Measurements from ENCODE around the gene FHOD3.

FHOD3 gene

GRCh38 chr18:36602620-36603019, 305.1 kb downstream of the FHOD3 start:
- DNase-seq (ENCODE audit: insufficient read length, low spot score) (no peak), FAIRE-seq (no peak)

DNA sequence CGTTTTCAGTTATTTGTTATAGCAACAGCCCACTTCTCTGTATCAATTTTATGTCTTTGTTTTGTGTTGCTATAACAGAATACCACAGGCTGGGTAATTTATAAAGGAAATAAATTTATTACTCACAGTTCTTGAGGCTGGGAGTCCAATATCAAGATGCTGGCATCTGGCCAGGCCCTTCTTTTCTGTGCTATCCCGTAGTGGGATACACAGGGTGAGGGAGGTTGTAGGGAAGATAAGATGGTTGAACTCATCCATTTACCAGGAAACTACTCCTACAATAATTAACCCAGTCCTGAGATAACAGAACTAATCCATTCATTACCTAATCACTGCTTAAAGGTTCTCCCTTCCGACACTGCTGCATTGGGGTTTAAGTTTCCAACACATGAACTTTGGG, 310.6 kb downstream of the FHOD3 start:
- FAIRE-seq (no peak), DNase-seq (ENCODE audit: insufficient read length, low spot score) (no peak)

DNA sequence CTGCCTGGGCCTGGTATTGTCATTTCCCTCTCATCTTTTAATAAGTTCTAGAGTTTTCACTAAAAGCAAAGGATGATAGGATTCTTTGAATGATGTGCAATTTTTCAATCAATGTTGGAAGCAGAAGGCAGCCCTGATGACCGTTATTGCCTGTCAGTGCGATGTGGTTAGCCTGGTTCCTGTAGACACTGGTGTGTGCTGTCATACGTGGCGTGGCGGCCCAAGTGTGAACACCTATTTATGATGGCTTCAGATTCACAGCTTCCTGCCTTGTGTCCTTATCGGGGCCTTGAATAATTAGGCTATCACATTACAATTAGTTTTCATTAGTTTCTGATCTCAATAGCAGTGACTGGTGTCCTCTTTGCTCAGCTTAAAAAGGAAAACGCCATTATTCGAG, 312.7 kb downstream of the FHOD3 start:
- FAIRE-seq = no peak

GRCh38 chr18:36610661-36611060, 313.1 kb downstream of the FHOD3 start:
- FAIRE-seq (no peak), DNase-seq (ENCODE audit: insufficient read length, low spot score) (no peak)

More for the DNA sequence above, 312.7 kb downstream of the FHOD3 start:
- no peak for DNase-seq (ENCODE audit: insufficient read length, low spot score)

GRCh38 chr18:36613069-36613468, 315.6 kb downstream of the FHOD3 start:
- DNase-seq (ENCODE audit: insufficient read length, low spot score) (no peak), FAIRE-seq (no peak)

DNA sequence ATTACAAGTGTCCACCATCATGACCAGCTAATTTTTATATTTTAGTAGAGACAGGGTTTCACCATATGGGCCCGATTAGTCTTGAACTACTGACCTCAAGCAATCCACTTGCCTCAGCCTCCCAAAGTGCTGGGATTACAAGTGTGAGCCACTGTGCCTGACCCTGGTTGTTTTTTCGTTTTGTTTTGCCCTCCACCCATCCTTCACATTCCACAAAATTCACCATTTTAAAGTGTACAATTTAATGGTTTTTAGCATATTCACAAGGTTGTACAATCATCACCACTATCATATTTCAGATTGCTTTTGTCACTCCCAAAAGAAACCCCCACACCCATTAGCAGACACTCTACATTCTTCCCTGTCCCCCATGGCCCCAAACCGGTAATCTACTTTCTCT, 316.3 kb downstream of the FHOD3 start:
- FAIRE-seq (no peak), DNase-seq (ENCODE audit: insufficient read length, low spot score) (no peak)

DNA sequence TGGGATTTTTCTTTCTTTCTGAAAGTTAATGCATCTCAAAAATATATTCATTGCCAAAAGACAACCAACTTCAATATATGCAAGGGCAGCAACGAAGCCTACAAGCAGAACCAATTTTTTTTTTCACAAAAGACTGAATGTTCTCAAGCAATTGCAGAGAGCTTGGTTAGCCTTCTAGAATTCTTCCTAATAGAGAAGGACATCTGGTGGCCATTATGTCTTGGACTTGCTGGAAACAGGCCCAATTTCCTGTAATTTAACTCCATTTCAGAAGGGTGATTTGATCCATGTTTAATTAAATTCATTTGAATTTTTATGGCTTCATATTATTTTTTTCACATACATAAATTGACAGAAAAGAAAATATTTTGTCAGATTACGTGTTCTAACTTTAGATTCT, 323.3 kb downstream of the FHOD3 start:
- DNase-seq (ENCODE audit: insufficient read length, low spot score) (no peak), FAIRE-seq (no peak)

GRCh38 chr18:36622610-36623009, 325.1 kb downstream of the FHOD3 start:
- FAIRE-seq (no peak), DNase-seq (ENCODE audit: insufficient read length, low spot score) (no peak)

DNA sequence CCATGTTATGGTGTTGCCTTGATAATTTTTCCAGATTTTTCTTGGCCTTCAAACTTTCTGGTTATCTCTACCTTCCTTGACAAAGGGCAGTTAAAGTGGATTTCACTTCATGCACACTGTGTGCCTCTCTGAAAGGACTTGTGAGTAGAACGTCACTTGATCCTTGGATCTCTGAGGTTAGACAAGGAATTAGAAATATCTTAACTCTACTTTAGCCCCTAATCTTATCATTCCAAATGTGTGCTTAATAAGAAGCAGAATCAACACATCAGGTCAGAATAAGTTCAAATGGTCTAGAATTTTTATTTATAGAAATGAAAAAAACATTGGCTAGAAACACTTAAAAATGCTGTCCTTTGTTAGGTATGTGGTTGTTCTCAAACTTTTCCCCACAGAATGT, 325.6 kb downstream of the FHOD3 start:
- DNase-seq (ENCODE audit: insufficient read length, low spot score) = no peak
- no peak for FAIRE-seq

DNA sequence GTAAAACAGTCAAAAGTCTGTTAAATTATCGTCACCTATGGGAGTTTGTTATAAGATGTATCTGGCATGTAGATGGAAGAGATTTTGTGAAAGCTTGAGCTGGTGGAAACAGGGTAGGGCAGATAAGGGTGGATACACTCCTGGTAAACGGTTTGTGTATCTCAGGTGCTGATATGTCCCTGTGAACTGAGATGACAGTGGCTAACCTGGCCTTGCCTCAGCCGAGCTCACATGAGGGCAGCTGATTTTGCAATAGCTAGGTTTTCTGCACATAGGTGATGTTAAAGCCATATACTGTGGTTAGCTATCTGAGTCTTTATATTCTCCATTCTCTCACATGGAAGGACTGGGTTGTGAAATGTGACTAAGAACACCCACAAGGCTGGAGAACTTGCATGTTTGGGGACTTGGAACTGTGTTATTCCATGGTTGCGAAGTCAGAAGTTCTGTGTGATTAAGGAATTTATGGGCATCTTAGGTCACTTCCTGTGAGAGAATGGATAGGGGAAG, 326.2 kb downstream of the FHOD3 start:
- no peak for FAIRE-seq

DNA sequence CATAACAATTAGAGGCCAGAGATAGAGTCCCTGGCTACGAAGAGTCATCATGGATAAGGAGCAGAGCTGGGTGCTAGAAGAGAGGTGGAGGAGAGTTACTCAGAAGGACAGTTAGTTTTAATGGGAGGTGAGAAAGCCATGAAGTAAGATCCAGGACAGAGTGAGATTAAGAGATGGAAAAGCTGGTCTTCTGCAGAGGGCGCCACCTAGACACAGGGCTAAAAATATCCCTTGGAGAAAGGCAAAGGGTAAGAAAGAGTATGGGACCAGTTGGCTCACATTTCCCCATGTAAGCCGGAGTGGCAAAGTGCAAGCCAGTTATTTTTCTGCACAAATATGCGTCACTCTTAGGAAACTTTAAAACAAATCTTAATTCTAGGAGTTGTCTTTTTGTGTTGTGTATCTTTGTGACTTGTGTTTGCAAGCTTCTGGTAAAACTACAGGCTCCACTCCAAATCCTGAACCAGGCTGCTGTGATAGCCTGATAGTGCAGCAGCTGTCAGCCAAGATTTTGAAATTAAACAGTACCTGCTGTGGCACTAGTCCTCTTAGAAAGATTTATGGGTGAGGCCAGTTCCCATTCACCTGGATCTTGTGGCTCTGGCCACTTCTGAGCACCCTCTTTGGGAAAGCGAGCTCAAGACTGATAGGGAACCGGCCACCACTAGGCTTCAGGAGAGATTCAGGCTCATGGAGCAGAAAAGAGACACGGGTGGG, 327.1 kb downstream of the FHOD3 start:
- FAIRE-seq = no peak
- DNase-seq (ENCODE audit: insufficient read length, low spot score) = no peak

More for the DNA sequence above, 326.2 kb downstream of the FHOD3 start:
- DNase-seq (ENCODE audit: insufficient read length, low spot score) = no peak

DNA sequence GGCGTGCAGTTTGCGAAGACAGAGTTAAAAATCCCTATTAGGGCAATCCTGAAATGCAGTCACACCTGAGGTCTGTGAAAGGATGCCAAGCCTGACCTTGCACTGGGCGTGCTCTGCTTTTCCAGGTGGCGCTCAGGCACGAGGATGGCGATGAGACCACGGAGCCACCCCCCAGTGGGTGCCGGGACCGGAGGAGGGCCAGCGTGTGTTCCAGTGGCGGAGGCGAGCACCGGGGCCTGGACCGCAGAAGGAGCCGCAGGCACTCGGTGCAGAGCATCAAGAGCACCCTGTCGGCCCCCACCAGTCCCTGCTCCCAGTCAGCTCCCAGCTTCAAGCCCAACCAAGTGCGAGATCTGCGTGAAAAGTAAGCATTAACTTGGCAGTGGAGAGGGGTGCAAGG, 327.9 kb downstream of the FHOD3 start:
- no peak for FAIRE-seq
- no peak for DNase-seq (ENCODE audit: insufficient read length, low spot score)

GRCh38 chr18:36627637-36628036, 330.1 kb downstream of the FHOD3 start:
- no peak for FAIRE-seq
- DNase-seq (ENCODE audit: insufficient read length, low spot score) = no peak

- DNase-seq (ENCODE audit: insufficient read length, low spot score) (no peak), FAIRE-seq (peak; percentile 11)
These were observed 331.1 kb downstream of the FHOD3 start for GRCh38 chr18:36628435-36629137.

- no peak for DNase-seq (ENCODE audit: insufficient read length, low spot score)
- no peak for FAIRE-seq
These were observed 331.6 kb downstream of the FHOD3 start for GRCh38 chr18:36629138-36629530.

DNA sequence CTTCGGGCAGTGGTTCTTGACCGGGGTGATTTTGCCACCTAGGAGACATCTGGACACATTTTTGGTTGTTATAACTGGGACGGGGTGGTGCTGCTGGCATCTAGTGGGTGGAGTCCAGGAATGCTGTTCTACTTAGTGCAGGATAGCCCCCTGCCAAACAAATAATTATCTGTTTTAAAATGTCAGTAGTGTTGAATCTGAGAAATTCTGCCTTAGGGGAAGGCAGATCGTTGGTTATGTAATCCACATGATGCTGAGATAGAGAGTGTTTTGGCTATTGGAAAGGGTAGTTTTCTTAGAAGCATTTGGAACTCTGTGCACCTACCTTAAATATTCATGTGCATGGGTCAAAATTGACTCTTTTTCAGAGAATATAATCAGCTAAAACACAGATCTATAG, 332.3 kb downstream of the FHOD3 start:
- no peak for FAIRE-seq

DNA sequence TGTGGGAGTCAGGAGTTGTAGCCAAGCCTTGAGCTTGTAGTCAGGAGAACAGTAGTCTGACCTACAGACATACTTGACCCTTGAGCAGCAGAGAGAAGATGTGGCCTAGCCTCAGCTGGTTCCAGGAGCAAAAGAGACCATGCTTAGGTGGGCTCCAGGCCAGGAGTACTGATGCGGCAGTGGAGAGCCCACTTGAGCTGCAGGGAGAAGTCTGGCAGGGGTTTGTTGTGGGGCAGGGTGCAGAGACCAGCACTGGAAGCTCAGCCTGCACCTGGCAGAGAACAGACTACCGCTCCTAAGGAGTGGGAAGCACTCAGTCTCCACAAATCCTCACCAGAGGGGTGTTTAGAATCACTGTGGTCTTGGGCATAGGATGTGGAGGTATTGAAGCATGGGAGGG, 333.4 kb downstream of the FHOD3 start:
- DNase-seq (ENCODE audit: insufficient read length, low spot score) (no peak), FAIRE-seq (no peak)

More for the DNA sequence above, 332.3 kb downstream of the FHOD3 start:
- DNase-seq (ENCODE audit: insufficient read length, low spot score) = no peak

GRCh38 chr18:36633961-36634412, 336.5 kb downstream of the FHOD3 start:
- FAIRE-seq = peak; percentile 64
- DNase-seq (ENCODE audit: insufficient read length, low spot score) = no peak

DNA sequence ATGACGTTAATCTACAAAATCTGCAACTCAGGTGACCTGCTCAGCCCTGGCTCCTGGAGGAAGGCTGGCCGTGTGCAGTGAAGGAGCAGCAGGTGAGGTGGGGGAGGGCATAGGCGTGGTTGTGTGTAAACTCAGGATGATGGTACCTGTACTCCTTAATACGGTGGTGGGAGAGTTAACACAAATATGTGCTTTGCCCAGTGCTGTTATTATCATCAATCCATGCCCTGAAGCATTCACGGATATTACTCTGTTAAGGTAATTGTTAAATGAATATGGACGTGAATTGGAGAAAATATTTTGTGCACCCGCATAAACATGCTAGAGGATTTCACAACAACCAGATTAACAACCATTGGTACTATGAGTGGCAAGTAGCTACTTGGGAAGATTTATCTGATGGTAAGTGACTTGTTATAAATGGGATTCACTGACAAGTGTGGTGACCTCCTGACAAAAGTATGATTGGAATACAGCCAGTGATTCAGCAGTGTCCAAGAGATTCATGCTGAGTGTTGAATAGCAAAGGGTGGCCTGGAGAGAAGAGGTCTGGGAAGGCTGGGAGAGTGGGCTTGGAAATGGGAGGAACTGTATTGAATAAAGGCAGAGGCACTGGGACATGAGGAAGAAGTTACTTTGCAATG, 337.2 kb downstream of the FHOD3 start:
- DNase-seq (ENCODE audit: insufficient read length, low spot score) (no peak), FAIRE-seq (peak; percentile 45)

DNA sequence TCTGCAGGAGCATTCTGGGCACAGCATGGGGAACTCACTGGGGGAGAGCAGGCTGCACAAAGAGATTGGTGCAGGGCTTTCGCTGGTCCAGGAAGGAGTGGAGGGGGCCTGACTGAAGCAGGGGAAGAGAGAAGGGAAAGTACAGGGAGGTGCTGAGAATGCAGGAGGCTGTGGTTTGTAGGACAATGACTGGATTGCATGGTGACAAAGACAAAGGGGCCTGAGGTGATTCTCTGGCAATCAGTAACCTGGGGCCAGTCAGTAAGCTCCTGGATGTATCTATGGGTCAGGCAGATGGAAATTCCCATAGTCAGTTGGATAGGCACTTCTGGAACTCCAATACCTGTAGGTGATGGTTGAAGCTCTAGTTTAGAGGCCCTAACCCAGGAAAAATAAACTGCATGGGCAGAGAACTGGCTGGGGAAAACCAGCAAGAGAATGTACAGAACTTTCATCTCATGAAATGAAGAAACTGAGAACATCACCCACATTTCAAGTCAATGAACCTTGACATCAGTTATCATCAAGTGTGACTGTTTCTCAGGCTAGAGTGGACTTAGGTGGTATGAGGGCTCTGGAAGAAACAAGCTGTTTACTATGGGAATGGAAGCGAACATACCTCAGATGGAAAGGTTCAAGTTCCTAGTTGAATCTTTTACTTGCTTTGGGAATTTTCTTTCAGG, 338.0 kb downstream of the FHOD3 start:
- peak; percentile 97 for FAIRE-seq
- DNase-seq (ENCODE audit: insufficient read length, low spot score) = no peak

DNA sequence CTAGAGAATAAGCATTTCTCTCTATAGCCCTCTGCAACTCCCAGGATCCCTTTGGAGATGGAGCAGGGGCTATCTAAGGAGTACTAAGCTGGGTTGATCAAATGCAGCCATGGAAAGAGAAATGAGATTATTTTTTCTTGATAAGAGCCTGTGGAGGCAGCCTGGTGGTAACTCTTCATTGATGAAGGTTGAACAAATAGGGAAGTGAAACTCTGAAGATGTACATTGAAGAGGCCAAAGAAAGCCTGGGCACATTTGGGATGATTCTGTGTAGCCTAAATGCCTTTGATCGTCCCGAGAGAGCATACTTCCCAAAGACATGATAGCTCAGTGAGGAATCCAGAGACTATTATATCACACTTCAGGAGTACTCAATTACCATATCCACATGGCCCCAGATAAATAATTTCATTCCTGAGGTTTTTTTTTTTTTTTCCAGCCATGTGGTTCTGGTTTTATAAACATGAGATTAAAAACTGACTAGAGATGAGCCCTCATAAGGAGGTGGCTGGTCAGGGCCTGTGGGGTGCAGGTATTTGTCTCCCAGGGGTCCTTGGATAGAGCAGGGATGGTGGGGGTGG, 338.8 kb downstream of the FHOD3 start:
- FAIRE-seq (no peak), DNase-seq (ENCODE audit: insufficient read length, low spot score) (no peak)
